Uterine smooth muscle cell (primary cell): ENCODE data around the gene NINJ1. TPM values are rescaled to one million over a fixed set of nuclear protein-coding genes. Genes with fewer than 3 reads are reported as not detected.

Source experiments
- total RNA-seq: library from RNA; depleted of rRNA; stranded (reverse); fragments of >200 nt; gene quantifications from 2 replicates; pipeline ENCODE4 v1.2.3, GENCODE V29; 2014

The NINJ1 gene
- total RNA-seq, result 28.3 and 35.1 TPM in 2 replicates

GRCh38 chr9:93134015-93134739, at the start of gene NINJ1:
TSS of gene NINJ1 (minus strand) at chr9:93134251. CDS start at chr9:93134217, 34 bp downstream.

GRCh38 chr9:93096131-93096802, 37.8 kb downstream of the NINJ1 start, which contains the start of gene CARD19:
TSS of gene CARD19 (plus strand) at chr9:93096217. CDS start at chr9:93096346, 129 bp downstream.

Other genes starting within 250 kb of the NINJ1 start
- not detected in 2 replicates for gene FGD3, start 186.7 kb downstream of the NINJ1 start, total RNA-seq
- gene SUSD3, start 75.5 kb downstream of the NINJ1 start, total RNA-seq, result 14.2 and 19.4 TPM in 2 replicates
- gene CARD19, start 38.0 kb downstream of the NINJ1 start, total RNA-seq, result 86.4 and 101 TPM in 2 replicates
- gene WNK2, start 49.9 kb upstream of the NINJ1 start, total RNA-seq, result 0.11 and 0.25 TPM in 2 replicates